Measurements from ENCODE around the gene DEFB110. TPM values are rescaled to one million over a fixed set of nuclear protein-coding genes. Genes with fewer than 3 reads are reported as not detected.

The DEFB110 gene
- total RNA-seq (2022; extraction: Qiagen RNA extraction), result not detected in 5 replicates

GRCh38 chr6:50021894-50022293 lies at the start of gene DEFB110:
DEFB110 (minus strand) TSS chr6:50021994; CDS start chr6:50021935, 59 bp downstream.

GRCh38 chr6:50049829-50050228 lies 28.0 kb upstream of the DEFB110 start, which contains the start of gene DEFB112:
DEFB112 (minus strand) TSS chr6:50049929; CDS start chr6:50049869, 60 bp downstream.

DNA sequence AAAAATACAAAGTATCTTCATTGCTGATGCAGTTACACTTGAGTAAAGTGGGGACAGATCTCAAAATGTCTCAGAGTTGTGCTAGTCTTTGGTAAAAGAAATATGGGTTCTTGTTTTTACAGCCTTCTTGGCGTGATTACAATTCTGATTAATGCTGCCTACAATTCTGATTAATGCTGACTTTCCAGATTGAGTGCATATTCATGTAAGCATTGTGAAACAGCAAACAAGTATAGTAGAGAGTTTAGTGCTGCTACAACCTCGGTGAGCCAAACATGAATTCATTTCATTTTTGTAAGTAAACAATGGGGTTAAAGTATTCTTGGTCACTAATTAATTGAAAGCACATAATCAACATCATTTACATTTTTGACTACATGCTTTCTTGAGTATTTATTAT lies 52.2 kb downstream of the DEFB110 start, which contains the start of gene DEFB113:
DEFB113 (minus strand) TSS at position 21 of the 400 bp plus-strand sequence; CDS start at position 21, 0 bp downstream.

Other genes starting within 250 kb of the DEFB110 start
- gene PGK2, start 234.7 kb downstream of the DEFB110 start, total RNA-seq (2022; extraction: Qiagen RNA extraction), result not detected in 5 replicates
- not detected in 5 replicates for gene CRISP1, start 155.5 kb downstream of the DEFB110 start, total RNA-seq (2022; extraction: Qiagen RNA extraction)
- gene DEFB114, start 57.8 kb downstream of the DEFB110 start, total RNA-seq (2022; extraction: Qiagen RNA extraction), result not detected in 5 replicates
- not detected in 5 replicates for gene DEFB113, start 52.4 kb downstream of the DEFB110 start, total RNA-seq (2022; extraction: Qiagen RNA extraction)
- gene DEFB112, start 27.9 kb upstream of the DEFB110 start, total RNA-seq (2022; extraction: Qiagen RNA extraction), result not detected in 5 replicates